Measurements from ENCODE around the gene TRIO.

- peak; percentile 88 for TF ChIP-seq PKNOX1 (IDR thresholded peaks at IDR 0.05)
- no peak for TF ChIP-seq SP1 (IDR thresholded peaks at IDR 0.05)
- TF ChIP-seq FOXM1 (IDR thresholded peaks at IDR 0.05; ENCODE audit: borderline replicate concordance), result no peak
- TF ChIP-seq SUZ12 (IDR thresholded peaks at IDR 0.05), result no peak
These were observed 306.0 kb downstream of the TRIO start for GRCh38 chr5:14449052-14449661.
